HG03442 (cell line): ENCODE data around the gene SNRPA.
A peak's percentile ranks its signal among the peaks of the same experiment; 100 is the strongest.
"Not testable (repeated sequence)": the region's sequence is repeated elsewhere in the genome, so short reads cannot be mapped to it uniquely, and the experiment has no call there.

Experiments
- ATAC-seq: cut with Tn5 transposase; IDR thresholded peaks from one replicate; pipeline ENCODE4 v1.9.1; 2021; ENCODE audit warnings: mild to moderate bottlenecking, moderate library complexity; ENCODE audit not compliant: unreplicated experiment

SNRPA gene

DNA sequence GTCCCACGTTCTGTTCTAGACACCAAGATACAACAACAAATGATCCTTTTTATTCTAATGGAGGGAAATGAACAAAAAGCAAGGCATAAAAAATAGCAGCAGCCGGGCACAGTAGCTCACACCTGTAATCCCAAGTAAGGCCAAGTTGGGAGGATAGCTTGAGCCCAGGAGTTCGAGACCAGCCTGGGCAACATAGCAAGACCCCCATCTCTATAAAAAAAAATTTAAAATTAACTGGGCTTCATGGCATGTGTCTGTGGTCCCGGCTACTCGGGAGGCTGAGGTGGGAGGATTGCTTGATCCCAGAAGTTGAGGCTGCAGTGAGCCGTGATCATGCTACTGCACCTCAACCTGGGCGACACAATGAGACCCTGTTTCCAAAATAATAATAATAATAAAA, 25.4 kb downstream of the SNRPA start:
- no peak for ATAC-seq

DNA sequence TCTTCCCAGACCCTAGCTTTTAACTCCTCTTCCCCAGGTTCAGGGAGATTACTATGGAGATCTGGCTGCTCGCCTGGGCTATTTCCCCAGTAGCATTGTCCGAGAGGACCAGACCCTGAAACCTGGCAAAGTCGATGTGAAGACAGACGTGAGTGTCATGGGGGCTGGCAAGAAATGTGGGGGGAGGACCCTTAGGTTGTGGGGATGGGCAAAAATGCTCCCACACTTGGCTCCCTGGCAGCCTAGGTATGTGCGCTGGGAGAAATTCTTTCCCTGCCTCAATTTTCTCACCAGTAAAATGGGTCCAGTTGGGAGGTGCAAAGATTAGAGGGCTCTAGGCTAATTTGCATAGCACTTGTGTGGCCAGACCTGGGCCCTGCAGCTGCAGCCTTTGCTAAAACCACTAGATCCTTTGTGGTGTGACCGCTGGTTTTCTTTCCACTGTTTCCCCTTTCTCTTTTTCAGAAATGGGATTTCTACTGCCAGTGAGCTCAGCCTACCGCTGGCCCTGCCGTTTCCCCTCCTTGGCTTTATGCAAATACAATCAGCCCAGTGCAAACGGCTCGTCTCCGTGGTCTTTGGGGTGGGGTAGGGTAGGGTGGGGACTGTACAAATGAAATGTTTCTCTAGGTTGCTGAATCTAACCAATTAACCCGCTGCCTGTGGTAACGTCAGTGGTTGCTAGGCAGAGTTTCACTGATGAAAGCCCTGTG, 26.1 kb downstream of the SNRPA start:
- ATAC-seq = peak; percentile 51

DNA sequence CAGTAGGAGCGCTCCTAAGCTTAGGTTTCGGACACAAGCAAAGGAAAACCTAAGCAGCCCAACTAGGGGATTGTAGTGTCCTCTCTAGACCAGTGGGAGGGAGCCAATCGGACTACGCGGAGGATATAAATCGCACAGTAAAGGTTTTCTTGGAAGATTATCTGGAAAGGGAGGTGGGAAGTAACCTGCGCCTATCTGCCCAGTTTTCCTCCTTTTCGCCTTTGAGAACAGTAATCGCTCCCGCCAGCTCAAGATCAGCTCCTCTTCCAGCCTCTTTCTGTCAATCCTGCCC, 26.6 kb downstream of the SNRPA start:
- ATAC-seq = no peak

DNA sequence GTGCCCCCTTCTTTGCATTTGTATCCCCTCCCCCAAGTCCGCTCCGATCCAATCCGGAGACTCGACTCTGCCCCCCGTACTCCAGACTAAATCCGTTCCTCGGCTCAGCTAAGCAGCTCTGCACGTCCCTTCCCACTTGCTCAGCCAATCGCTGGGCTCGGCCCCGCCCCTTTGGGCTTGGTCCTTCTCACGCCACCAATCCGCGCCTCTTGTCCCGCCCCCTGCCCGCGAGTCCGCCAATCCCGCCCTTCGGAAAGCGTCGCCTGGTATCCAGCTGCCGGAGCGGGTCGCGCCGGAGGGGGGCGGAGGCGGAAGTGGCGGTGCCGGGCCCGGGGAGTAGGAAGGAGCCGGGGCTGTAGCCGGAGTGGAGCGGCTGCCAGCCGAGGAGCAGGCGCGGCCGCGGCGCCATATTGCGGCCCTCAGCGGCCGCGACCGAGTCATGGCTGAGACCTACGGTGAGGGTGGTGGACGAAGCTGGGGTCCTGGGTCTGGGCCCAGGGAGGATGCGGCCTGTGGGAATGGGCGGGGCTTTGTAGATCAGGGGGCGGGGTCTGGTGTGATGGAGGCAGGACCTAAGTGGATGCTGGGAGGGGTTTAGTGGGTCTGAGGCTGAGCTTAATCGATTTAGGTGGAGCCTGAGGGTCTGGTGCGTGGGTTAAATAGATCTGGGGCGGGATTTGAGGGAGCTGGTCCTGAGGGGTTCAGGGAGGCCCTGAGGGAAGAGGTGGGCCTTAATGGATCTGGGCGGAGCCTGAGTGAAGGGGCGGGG, 27.1 kb downstream of the SNRPA start, which contains the start of gene RAB4B:
Gene RAB4B, plus strand, starts transcription at position 311 of the 769 bp plus-strand sequence. Its CDS starts 129 bp downstream, at position 440.
- peak; percentile 61 for ATAC-seq

DNA sequence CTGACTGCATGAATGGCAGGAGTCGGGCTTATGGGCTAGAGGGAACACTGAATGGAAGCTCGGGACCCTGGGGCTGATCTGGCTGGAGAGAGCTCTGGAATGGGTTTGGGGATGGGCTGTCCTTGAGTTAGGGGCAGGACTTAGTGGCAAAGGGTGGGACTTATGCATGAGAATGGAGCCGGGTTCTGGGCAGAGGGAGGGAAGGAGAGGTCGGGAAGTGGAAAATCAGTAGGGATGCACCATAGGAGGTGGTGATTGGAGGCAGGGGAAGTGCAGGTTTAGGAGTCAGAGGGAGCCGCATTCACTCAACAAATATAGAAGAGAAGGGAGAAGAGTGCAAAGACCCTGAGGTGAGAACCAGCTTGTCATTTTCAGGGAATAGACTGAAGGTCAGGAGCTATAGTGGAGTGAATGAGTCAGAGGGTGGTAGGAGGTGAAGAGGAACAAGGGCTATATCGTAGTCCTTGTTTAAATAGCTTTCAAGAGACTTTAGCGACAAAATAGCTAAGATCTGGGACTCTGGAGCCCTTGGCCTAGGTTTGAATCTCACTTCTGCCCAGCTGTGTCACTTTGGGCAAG, 27.8 kb downstream of the SNRPA start:
- ATAC-seq = no peak

DNA sequence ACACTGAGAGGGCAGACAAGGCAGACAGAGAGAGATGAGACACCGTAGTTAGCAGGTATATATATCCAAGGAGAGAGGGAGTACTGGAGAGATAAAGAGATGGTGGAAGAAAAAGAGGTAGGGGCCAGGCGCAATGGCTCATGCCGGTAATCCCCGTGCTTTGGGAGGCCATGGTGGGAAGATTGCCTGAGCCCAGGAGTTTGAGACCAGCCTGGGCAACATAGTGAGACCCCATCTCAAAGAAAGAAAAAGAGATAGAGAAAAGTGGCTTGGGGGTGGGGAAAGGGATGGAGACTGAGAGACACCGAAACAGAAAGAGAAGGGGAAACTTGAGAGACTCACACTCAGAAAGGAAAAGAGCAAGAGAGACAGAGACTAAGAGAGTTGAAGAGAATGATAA, 29.6 kb downstream of the SNRPA start:
- ATAC-seq = no peak

DNA sequence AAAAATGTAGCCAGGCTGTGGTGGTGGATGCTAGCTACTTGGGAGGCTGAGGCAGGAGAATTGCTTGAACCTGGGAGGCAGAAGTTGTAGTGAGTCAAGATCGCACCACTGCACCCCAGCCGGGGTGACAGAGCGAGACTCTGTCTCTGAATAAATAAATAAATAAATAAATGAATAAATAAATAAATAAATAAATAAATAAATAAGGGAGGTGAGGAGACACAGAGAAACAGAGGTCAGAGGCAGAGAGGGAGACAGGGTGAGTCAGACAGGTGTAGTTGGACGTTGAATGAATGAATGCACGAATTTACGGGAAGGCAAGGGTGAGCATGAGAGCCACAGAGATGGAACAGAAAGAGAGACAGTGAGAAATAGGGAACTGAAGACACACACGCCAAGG, 30.1 kb downstream of the SNRPA start:
- ATAC-seq = no peak

DNA sequence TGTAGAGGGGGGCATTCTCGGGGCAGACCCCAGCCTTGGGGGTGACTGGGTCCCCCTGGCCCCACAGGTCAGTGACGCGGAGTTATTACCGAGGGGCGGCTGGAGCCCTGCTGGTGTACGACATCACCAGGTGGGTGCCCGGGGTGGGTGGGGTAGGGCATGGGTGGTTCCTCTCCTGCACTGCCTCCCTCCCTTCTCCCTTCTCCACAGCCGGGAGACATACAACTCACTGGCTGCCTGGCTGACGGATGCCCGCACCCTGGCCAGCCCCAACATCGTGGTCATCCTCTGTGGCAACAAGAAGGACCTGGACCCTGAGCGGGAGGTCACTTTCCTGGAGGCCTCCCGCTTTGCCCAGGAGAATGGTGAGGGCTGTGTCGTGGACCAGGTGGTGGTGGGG, 32.7 kb downstream of the SNRPA start:
- no peak for ATAC-seq

DNA sequence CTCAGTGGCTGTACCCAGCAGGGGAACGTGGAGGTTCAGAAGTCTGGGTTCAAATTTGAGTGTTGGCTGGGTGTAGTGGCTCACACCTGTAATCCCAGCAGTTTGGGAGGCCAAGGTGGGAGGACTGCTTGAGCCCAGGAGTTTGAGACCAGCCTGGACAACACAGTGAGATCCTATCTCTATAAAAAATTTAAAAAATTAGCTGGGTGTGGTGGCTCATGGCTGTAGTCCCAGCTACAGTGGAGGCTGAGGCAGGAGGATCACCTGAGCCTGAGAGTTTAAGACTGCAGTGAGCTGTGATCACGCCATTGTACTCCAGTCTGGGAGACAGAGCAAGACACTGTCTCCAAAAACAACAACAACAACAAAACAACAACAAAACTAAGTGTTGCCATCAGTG, 33.1 kb downstream of the SNRPA start:
- not testable (repeated sequence) for ATAC-seq

DNA sequence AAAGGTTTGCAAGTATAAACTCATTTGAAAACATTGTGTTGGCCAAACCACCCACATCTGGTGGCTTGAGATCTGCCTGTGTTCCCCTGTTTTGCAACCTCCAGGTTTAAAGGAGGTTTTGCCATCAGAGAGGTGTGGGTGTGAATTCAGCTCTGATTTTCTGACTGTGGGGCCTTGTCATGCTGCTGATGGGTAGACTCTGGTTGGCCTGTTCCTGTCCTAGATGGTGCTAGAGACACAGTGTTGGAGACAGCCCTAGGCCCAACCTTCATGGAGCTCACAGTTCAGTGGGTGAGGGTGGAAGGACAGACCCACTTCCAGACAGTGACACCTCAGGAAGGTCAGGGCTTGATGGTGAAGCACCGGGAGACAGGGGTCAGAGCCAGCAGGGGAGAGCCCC, 34.5 kb downstream of the SNRPA start:
- no peak for ATAC-seq

DNA sequence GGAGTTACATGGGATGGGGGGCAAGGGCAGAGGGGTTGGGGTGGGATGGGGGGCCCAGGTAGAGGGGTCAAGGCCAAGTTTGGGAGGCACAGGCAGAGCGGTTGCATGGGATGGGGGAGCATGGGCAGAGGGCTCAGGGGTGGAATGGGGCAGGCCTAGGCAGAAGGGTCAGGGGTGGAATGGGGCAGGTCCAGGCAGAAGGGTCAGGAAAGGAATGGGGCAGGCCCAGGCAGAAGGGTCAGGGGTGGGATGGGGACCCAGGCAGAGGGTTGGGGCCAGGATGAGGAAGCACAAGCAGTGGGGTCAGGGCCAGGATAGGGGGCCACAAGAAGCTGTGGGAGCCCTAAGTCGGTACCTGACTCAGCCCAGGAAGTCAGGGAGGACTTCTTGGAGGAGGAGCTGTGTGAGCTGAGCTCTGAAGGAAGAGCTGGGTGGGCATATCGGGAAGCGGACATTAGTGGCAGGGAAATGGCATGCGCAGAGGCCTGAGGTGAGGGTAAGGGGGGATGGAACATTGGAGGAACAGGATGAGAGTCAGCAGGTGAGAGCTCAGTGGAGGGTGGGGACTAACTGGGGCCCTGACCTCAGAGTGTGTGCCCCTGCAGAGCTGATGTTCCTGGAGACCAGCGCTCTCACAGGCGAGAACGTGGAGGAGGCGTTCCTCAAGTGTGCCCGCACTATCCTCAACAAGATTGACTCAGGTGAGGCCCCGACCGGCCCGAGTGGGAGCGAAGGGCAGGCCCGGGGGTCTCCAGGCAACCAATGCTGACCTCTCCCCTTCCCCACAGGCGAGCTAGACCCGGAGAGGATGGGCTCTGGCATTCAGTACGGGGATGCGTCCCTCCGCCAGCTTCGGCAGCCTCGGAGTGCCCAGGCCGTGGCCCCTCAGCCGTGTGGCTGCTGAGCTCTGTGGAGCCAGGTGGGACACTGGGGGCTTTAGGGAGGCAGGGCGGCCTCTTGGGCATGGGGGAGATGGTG, 35.3 kb downstream of the SNRPA start:
- ATAC-seq = no peak

DNA sequence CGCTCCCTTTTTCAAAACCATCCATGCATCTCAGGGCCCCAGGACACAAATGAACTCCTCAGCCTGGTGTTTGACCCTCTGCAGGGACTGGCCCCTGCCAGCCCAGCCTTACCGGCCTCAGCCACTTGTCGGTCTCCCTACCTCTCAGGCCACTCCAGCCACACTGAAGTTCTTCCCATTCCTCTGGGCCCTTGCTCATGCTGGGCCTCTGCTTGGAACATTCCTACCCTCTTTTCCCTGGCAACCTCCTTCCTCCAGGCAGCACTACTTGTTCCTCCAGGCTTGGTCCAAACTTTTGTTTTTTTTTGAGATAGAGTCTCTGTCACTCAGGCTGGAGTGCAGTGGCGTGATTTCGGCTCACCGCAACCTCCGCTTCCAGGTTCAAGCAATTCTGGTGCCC, 40.3 kb downstream of the SNRPA start:
- ATAC-seq = no peak

DNA sequence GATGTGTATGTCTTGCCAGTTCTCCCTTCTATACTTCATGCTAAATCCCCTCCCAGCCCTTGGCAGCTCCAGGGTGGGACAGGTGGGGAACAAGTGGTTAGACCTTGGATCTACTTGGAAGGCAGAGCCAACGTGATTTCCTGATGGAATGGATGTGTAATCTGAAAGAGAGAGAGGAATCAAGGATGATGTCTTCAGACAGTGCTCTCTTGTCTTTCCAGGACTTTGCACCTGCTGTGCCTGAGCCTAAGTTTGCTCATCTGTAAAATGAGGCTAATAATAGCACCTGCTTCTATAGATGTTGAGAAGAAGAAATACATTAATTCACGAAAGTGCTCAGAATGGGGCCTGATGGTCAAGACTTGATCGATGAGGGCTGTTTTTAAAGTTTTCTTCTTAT, 41.0 kb downstream of the SNRPA start:
- no peak for ATAC-seq

DNA sequence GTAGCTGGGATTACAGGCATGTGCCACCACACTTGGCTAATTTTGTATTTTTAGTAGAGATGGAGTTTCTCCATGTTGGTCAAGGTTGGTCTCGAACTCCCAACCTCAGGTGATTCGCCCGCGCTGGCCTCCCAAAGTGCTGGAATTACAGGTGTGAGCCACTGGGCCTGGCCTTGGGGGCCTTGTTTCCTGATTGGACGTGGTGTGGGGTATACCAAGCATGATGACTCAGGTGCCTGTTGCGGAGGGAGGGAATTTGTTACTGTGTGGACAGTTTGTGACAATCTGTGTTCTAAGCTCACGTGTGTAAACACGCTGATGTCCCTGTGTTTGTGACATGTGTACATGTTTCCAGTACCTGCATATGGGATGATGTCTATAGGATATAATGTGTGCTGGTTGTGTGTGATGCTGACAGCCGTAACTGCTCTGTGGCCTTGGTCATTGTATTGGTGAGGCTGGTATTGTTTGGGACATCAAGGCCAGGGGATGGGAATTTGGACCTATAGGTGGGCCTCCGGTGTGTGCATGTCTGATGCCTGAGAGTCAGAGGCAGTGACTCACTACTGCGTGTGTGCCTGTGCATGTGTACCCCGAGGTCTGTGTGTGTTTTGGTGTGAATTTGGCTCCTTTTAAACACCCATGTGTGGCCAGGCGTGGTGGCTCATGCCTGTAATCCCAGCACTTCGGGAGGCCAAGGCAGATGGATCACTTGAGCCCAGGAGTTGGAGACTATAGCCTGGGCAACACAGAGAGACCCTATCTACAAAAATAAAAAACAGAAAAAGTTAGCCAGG, 46.4 kb downstream of the SNRPA start:
- ATAC-seq = no peak

DNA sequence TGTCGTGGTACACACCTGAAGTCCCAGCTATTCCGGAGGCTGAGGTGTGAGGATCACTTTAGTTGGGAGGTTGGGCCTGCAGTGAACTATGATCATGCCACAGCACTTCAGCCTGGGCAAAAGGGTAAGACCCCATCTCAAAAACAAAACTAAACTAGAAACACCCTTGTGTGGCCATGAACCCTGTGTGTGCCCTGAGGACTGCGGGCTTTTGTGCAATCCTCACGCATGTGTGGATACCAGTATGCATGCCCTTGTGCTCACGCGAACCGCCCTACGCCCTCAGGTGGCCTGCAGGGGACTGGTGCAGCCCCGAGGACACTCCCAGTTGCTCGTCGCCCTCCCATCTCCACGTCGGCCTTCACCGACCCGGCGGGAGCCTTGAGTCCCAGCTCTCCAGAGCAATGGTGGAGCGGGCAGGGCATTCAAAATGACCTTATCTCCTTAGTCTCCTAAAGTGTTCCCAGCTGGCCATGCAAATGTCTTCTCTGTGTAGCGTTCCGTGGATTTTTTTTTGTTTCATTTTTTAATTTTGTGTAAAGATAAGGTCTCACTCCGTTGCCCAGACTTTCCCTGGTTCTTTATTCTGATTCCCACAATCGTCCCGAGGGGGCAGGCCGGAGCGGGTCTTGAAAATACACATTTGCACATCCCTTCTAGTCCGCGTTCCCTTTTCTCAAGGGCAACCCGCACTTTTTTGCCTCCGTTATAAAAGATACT, 47.1 kb downstream of the SNRPA start:
- ATAC-seq = no peak

DNA sequence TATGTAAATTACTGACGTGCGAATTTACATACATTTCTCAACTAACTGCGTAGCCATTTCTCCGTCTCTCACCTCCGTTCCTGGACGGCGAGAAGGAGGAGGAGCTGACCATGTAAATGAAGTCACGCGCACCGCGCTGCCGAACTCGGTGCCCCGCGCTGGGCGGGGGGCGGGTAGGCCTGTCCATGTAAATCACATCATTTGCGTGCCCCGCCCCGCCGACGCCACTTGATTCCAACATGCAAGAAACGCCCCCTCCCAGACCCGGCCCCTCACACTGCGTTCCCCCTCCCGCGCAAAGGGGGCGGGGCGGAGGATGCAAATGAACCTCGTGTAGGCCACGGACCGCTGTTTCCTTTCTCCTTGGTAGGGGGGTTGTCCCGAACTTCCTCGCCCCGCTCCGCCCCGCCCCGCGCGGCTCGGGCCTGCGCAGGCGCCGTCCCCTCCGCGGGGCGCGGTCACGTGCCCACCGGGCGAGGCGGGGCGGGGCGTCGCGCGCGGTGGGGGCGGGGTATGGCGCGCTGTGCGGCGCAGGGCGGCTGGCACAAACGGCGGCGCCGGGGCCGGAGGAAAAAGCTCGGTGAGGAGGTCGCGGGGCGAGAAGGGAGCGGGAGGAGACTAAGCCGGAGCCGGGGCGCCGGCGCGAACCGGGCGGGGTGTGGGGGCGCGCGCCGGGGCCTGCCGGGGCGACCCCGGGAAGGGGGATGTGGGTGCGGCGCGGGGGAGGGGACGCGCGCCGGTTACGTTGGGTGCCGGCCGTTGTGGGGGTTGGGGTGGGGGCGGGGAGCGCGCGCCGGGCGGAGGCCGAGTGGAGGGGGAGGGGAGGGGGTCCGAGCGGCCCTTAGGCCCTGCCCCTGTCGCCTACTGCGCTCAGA, 47.9 kb downstream of the SNRPA start, which contains the start of gene EGLN2:
Gene EGLN2, plus strand, starts transcription at position 509 of the 875 bp plus-strand sequence. CDS start 1,382 bp downstream, outside the sequence.
- ATAC-seq = peak; percentile 76

DNA sequence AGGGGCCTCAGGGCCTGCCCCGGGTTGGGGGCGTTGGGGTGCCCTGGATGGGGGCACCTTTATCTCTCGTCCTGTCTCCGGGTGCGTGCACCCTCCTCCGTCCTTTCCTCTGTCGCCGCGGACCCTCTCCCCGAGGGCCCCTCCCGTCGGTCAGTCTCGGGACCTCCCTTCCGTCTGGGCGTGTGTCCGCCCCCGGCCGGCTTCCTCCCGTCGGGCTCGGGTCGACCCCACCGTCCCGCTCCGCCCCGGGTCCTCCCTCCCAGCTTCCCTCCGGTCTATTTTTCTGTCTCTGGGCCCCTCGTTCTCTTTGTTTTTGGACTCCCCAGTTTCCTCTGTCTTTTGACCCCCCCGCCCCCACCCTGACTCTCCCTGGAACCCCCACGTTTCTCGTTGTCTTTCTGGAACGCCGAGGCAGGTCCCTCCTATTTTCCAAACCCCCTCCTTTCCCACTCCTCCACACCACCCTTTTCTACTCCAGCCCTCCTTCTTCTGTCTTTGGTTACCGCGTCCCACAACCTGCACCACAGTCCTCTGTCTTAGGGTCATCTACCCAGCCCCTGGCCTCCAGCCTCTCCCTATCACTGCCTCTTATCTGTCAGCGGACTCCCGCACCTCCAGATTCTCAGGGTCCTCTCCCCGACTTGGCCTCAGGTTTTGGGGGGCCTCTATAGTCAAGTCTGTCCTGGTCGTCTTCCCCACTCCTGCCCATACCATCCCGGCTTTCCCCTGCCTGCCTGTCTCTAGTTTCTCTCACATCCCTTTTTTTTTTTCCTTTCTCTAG, 48.7 kb downstream of the SNRPA start:
- ATAC-seq = no peak
